ENCODE measurements around the gene EVL.

EVL gene

GRCh38 chr14:100033347-100034075 is 31.7 kb upstream of the EVL start:
- DNase-seq (ENCODE audit: low spot score in 2 of 2) = no peak
- no peak for ATAC-seq

GRCh38 chr14:100034468-100034867 is 30.8 kb upstream of the EVL start:
- DNase-seq (ENCODE audit: low spot score in 2 of 2) = no peak
- no peak for ATAC-seq
- Mint-ChIP-seq H3K4me1 (no peaks in the 10 kb centered on the region), H3K4me3 (no peak overlapping the region), H3K27ac (no peak overlapping the region), H3K9me3 (no peaks in the 10 kb centered on the region), H3K36me3 (no peaks in the 10 kb centered on the region)

More at GRCh38 chr14:100033347-100034075, 31.7 kb upstream of the EVL start:
- H3K4me3 Mint-ChIP-seq = no peak overlapping the region
- no peak overlapping the region for H3K27ac Mint-ChIP-seq
- H3K36me3 Mint-ChIP-seq = no peaks in the 10 kb centered on the region
- no peaks in the 10 kb centered on the region for H3K9me3 Mint-ChIP-seq
- H3K4me1 Mint-ChIP-seq = no peaks in the 10 kb centered on the region

GRCh38 chr14:100034961-100035500 is 30.2 kb upstream of the EVL start:
- DNase-seq (ENCODE audit: low spot score in 2 of 2) (no peak), ATAC-seq (no peak)
- no peaks in the 10 kb centered on the region for H3K36me3 Mint-ChIP-seq
- no peaks in the 10 kb centered on the region for H3K9me3 Mint-ChIP-seq
- no peaks in the 10 kb centered on the region for H3K4me1 Mint-ChIP-seq
- H3K4me3 Mint-ChIP-seq = no peak overlapping the region
- H3K27ac Mint-ChIP-seq = no peak overlapping the region

- Mint-ChIP-seq H3K4me1 (no peaks in the 10 kb centered on the region), H3K27ac (no peak overlapping the region), H3K4me3 (no peak overlapping the region), H3K9me3 (no peaks in the 10 kb centered on the region), H3K36me3 (no peaks in the 10 kb centered on the region)
- ATAC-seq (no peak), DNase-seq (ENCODE audit: low spot score in 2 of 2) (no peak)
Measured at GRCh38 chr14:100035700-100036099, 29.5 kb upstream of the EVL start.

GRCh38 chr14:100037353-100037752 is 27.9 kb upstream of the EVL start:
- no peaks in the 10 kb centered on the region for H3K36me3 Mint-ChIP-seq
- ATAC-seq (no peak), DNase-seq (ENCODE audit: low spot score in 2 of 2) (no peak)
- no peak overlapping the region for H3K4me3 Mint-ChIP-seq
- no peak overlapping the region for H3K27ac Mint-ChIP-seq
- H3K9me3 Mint-ChIP-seq = no peaks in the 10 kb centered on the region
- no peaks in the 10 kb centered on the region for H3K4me1 Mint-ChIP-seq

GRCh38 chr14:100038065-100038464 is 27.2 kb upstream of the EVL start:
- no peaks in the 10 kb centered on the region for H3K9me3 Mint-ChIP-seq
- no peaks in the 10 kb centered on the region for H3K4me1 Mint-ChIP-seq
- no peak for ATAC-seq
- no peak overlapping the region for H3K4me3 Mint-ChIP-seq
- no peak overlapping the region for H3K27ac Mint-ChIP-seq
- DNase-seq (ENCODE audit: low spot score in 2 of 2) = no peak
- H3K36me3 Mint-ChIP-seq = no peaks in the 10 kb centered on the region

GRCh38 chr14:100039903-100040302 is 25.3 kb upstream of the EVL start:
- Mint-ChIP-seq H3K27ac (no peak overlapping the region), H3K4me3 (no peak overlapping the region), H3K4me1 (peaks cover 4% of the 10 kb centered on the region), H3K9me3 (no peaks in the 10 kb centered on the region), H3K36me3 (no peaks in the 10 kb centered on the region)
- DNase-seq (ENCODE audit: low spot score in 2 of 2) = no peak
- no peak for ATAC-seq

- Mint-ChIP-seq H3K4me1 (peaks cover 9% of the 10 kb centered on the region), H3K9me3 (no peaks in the 10 kb centered on the region), H3K27ac (no peak overlapping the region), H3K36me3 (no peaks in the 10 kb centered on the region), H3K4me3 (no peak overlapping the region)
- DNase-seq (ENCODE audit: low spot score in 2 of 2) (no peak), ATAC-seq (no peak)
Measured at GRCh38 chr14:100041271-100041670, 24.0 kb upstream of the EVL start.

GRCh38 chr14:100042286-100042685 is 22.9 kb upstream of the EVL start:
- no peak for ATAC-seq
- DNase-seq (ENCODE audit: low spot score in 2 of 2) = no peak
- Mint-ChIP-seq H3K36me3 (no peaks in the 10 kb centered on the region), H3K27ac (no peak overlapping the region), H3K9me3 (no peaks in the 10 kb centered on the region), H3K4me3 (no peak overlapping the region), H3K4me1 (peaks cover 9% of the 10 kb centered on the region)

GRCh38 chr14:100045642-100046344 is 19.4 kb upstream of the EVL start:
- peak overlapping the region; percentile 0 for H3K27ac Mint-ChIP-seq
- no peaks in the 10 kb centered on the region for H3K9me3 Mint-ChIP-seq
- peaks cover 24% of the 10 kb centered on the region for H3K4me1 Mint-ChIP-seq
- DNase-seq (ENCODE audit: low spot score in 2 of 2) = no peak
- no peak for ATAC-seq
- no peak overlapping the region for H3K4me3 Mint-ChIP-seq
- no peaks in the 10 kb centered on the region for H3K36me3 Mint-ChIP-seq

- H3K4me3 Mint-ChIP-seq = no peak overlapping the region
- no peak for DNase-seq (ENCODE audit: low spot score in 2 of 2)
- no peak for ATAC-seq
- no peak overlapping the region for H3K27ac Mint-ChIP-seq
- peaks cover 24% of the 10 kb centered on the region for H3K4me1 Mint-ChIP-seq
- no peaks in the 10 kb centered on the region for H3K36me3 Mint-ChIP-seq
- no peaks in the 10 kb centered on the region for H3K9me3 Mint-ChIP-seq
Measured at GRCh38 chr14:100047600-100047999, 17.6 kb upstream of the EVL start.

GRCh38 chr14:100048786-100049185 is 16.4 kb upstream of the EVL start:
- Mint-ChIP-seq H3K36me3 (no peaks in the 10 kb centered on the region), H3K4me3 (peak overlapping the region; percentile 0), H3K9me3 (no peaks in the 10 kb centered on the region), H3K4me1 (peaks cover 24% of the 10 kb centered on the region), H3K27ac (no peak overlapping the region)
- ATAC-seq (peak; percentile 76), DNase-seq (ENCODE audit: low spot score in 2 of 2) (no peak)

GRCh38 chr14:100049220-100049619 is 16.0 kb upstream of the EVL start:
- DNase-seq (ENCODE audit: low spot score in 2 of 2) (no peak), ATAC-seq (no peak)
- Mint-ChIP-seq H3K4me3 (peak overlapping the region; percentile 36), H3K9me3 (no peaks in the 10 kb centered on the region), H3K27ac (peak overlapping the region; percentile 40), H3K4me1 (peaks cover 25% of the 10 kb centered on the region), H3K36me3 (no peaks in the 10 kb centered on the region)

- ATAC-seq = no peak
- H3K9me3 Mint-ChIP-seq = no peaks in the 10 kb centered on the region
- peaks cover 27% of the 10 kb centered on the region for H3K4me1 Mint-ChIP-seq
- DNase-seq (ENCODE audit: low spot score in 2 of 2) = no peak
- H3K36me3 Mint-ChIP-seq = no peaks in the 10 kb centered on the region
- no peak overlapping the region for H3K4me3 Mint-ChIP-seq
- no peak overlapping the region for H3K27ac Mint-ChIP-seq
Measured at GRCh38 chr14:100051103-100051502, 14.1 kb upstream of the EVL start.

- no peak for ATAC-seq
- Mint-ChIP-seq H3K9me3 (no peaks in the 10 kb centered on the region), H3K27ac (no peak overlapping the region), H3K36me3 (no peaks in the 10 kb centered on the region), H3K4me3 (no peak overlapping the region), H3K4me1 (peaks cover 30% of the 10 kb centered on the region)
- DNase-seq (ENCODE audit: low spot score in 2 of 2) = no peak
Measured at GRCh38 chr14:100051543-100051942, 13.7 kb upstream of the EVL start.

GRCh38 chr14:100052819-100053218 is 12.4 kb upstream of the EVL start:
- H3K27ac Mint-ChIP-seq = no peak overlapping the region
- ATAC-seq = no peak

More at GRCh38 chr14:100052819-100053218, 12.4 kb upstream of the EVL start:
- no peak for DNase-seq (ENCODE audit: low spot score in 2 of 2)
- Mint-ChIP-seq H3K9me3 (no peaks in the 10 kb centered on the region), H3K4me1 (peaks cover 42% of the 10 kb centered on the region), H3K36me3 (no peaks in the 10 kb centered on the region), H3K4me3 (no peak overlapping the region)

Data from stimulated activated effector memory CD8-positive, alpha-beta T cell treated with anti-CD3 and anti-CD28 coated beads, Interleukin-12 subunit alpha, Interleukin-12 subunit beta, amount 100 ng/mL, for 72 hours (primary cell).